ENCODE data around the gene ZNF92.

- TF ChIP-seq, protein P1, sequence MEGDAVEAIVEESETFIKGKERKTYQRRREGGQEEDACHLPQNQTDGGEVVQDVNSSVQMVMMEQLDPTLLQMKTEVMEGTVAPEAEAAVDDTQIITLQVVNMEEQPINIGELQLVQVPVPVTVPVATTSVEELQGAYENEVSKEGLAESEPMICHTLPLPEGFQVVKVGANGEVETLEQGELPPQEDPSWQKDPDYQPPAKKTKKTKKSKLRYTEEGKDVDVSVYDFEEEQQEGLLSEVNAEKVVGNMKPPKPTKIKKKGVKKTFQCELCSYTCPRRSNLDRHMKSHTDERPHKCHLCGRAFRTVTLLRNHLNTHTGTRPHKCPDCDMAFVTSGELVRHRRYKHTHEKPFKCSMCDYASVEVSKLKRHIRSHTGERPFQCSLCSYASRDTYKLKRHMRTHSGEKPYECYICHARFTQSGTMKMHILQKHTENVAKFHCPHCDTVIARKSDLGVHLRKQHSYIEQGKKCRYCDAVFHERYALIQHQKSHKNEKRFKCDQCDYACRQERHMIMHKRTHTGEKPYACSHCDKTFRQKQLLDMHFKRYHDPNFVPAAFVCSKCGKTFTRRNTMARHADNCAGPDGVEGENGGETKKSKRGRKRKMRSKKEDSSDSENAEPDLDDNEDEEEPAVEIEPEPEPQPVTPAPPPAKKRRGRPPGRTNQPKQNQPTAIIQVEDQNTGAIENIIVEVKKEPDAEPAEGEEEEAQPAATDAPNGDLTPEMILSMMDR (conservative IDR thresholded peaks at IDR 0.05) = no peak
- TF ChIP-seq EZH2 (IDR thresholded peaks at IDR 0.05; ENCODE audit: low read depth) = no peak
Observed at GRCh38 chr7:65325793-65326432, 47.7 kb upstream of the ZNF92 start.

Measured in PC-9 (cell line).